ENCODE measurements around the gene RTN4RL2. TPM values are rescaled to one million over a fixed set of nuclear protein-coding genes. Genes with fewer than 3 reads are reported as not detected.
A peak's percentile ranks its signal among the peaks of the same experiment; 100 is the strongest.

RTN4RL2 gene
- total and polyA plus RNA-seq, 10 of the 15 experiments (the other 5 are each of a cell fraction or from before 2014, with no cell fraction given), result 0.14 to 1.1 (median 0.52) TPM; not detected in 4

DNA sequence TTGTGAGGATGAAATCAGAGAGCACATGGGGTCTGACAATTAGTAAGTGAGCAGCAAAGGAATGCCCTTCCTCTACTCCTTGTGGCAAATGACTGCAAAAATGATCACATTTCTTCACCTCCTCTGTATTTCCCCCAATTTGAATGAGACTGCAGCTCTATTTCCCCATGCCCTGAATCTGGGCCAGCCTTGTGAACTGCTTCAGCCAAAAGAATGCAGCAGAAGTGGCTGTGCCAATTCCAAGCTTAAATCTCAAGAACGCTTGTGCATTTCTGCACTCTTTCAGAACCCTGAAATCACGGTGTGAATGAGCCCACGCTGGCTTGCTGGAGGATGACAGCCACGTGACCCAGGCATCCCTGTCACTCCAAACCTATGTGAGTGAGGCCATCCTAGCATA is 43.3 kb upstream of the RTN4RL2 start:
- POLR2A ChIA-PET, result interaction anchor here (1.2 to 4.4 kb wide), 2 partner anchors 8 to 13 kb away, joined by 4 to 22 read pairs; no protein-coding TSS in a partner anchor

More for the DNA sequence above, 43.3 kb upstream of the RTN4RL2 start:
- no TSS peak for BruUV-seq (replicated peaks)
- WGBS (ENCODE audit: insufficient coverage, insufficient replicate concordance, low lambda C conversion rate, missing lambda C conversion rate), result 88% methylated on average over 4 of the region's 4 CpGs
- no peak overlapping the region for H3K27ac ChIP-seq (ENCODE audit: control insufficient read depth, insufficient read depth)
- no peak overlapping the region for H2AFZ ChIP-seq (ENCODE audit: control insufficient read depth, low read depth, low read length)
- 0 out of 3 replicates have a peak, but pooled peaks have one; percentile 10 for ATAC-seq
- DNase-seq (ENCODE audit: low read depth, low spot score), result no peak
- intact Hi-C loops (cut with micrococcal nuclease; ENCODE audit: unreplicated experiment), result no loop called here
- H3K4me1 ChIP-seq (ENCODE audit: control insufficient read depth, insufficient read depth, low read length), result peaks cover 22% of the 10 kb centered on the region
- ChIA-PET RAD21 (ENCODE audit: unreplicated experiment) (interaction anchor here (0.7 kb wide), 1 partner anchor 11 kb away, joined by 3 read pairs; no protein-coding TSS in a partner anchor), CTCF (interaction anchor here (0.9 to 2.0 kb wide), 6 partner anchors 9 to 71 kb away, joined by 3 to 6 read pairs (median 3); no protein-coding TSS in a partner anchor), SMC1A (ENCODE audit: uncharacterized antibody, unreplicated experiment) (interaction anchor here (1.1 kb wide), 1 partner anchor 9 kb away, joined by 3 read pairs; no protein-coding TSS in a partner anchor)
- peaks cover 36 to 71% of the 10 kb centered on the region in 2 experiments for H3K36me3 ChIP-seq (ENCODE audit: control insufficient read depth in 2 of 2, insufficient read depth in 2 of 2, low read length in 1 of 2)
- H3K9me3 ChIP-seq (replicated peaks; ENCODE audit: control insufficient read depth, insufficient read depth, low read length), result no peaks in the 10 kb centered on the region; the same call in 2 of the 3 replicates
- peaks cover 53% of the 10 kb centered on the region for H3K79me2 ChIP-seq (ENCODE audit: control insufficient read depth, insufficient read depth, low read length)
- H3K27me3 ChIP-seq (replicated peaks in 1 of 2; ENCODE audit: control insufficient read depth in 2 of 2, insufficient read depth in 2 of 2, low read length in 1 of 2), result no peaks in the 10 kb centered on the region
- no peak overlapping the region for H3K4me3 ChIP-seq
- no peak overlapping the region for H3K9ac ChIP-seq (ENCODE audit: control insufficient read depth, insufficient read depth, low read length)
- in situ Hi-C loops (cut with MboI), result no loop called here
- no peak for FAIRE-seq
- peaks cover 3% of the 10 kb centered on the region for H4K20me1 ChIP-seq (ENCODE audit: control insufficient read depth, insufficient read depth)
- no peak overlapping the region for H3K4me2 ChIP-seq (ENCODE audit: control insufficient read depth, insufficient read depth)
- no peak for TF ChIP-seq TCF3 (IDR thresholded peaks at IDR 0.05; ENCODE audit: borderline replicate concordance, insufficient read depth, low read depth, low read length)
- TF ChIP-seq, protein P1, sequence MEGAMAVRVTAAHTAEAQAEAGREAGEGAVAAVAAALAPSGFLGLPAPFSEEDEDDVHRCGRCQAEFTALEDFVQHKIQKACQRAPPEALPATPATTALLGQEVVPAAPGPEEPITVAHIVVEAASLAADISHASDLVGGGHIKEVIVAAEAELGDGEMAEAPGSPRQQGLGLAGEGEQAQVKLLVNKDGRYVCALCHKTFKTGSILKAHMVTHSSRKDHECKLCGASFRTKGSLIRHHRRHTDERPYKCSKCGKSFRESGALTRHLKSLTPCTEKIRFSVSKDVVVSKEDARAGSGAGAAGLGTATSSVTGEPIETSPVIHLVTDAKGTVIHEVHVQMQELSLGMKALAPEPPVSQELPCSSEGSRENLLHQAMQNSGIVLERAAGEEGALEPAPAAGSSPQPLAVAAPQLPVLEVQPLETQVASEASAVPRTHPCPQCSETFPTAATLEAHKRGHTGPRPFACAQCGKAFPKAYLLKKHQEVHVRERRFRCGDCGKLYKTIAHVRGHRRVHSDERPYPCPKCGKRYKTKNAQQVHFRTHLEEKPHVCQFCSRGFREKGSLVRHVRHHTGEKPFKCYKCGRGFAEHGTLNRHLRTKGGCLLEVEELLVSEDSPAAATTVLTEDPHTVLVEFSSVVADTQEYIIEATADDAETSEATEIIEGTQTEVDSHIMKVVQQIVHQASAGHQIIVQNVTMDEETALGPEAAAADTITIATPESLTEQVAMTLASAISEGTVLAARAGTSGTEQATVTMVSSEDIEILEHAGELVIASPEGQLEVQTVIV (IDR thresholded peaks at IDR 0.05; ENCODE audit: borderline replicate concordance, partially characterized antibody), result no peak
- no peak for TF ChIP-seq MYC (IDR thresholded peaks at IDR 0.05; ENCODE audit: insufficient read depth, insufficient read length, insufficient replicate concordance, low read length, severe bottlenecking)
- no peak for TF ChIP-seq NR2C2 (IDR thresholded peaks at IDR 0.05; ENCODE audit: borderline replicate concordance, control insufficient read depth, insufficient read length, low read depth)
- TF ChIP-seq, protein P2, sequence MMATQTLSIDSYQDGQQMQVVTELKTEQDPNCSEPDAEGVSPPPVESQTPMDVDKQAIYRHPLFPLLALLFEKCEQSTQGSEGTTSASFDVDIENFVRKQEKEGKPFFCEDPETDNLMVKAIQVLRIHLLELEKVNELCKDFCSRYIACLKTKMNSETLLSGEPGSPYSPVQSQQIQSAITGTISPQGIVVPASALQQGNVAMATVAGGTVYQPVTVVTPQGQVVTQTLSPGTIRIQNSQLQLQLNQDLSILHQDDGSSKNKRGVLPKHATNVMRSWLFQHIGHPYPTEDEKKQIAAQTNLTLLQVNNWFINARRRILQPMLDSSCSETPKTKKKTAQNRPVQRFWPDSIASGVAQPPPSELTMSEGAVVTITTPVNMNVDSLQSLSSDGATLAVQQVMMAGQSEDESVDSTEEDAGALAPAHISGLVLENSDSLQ (IDR thresholded peaks at IDR 0.05), result peak; percentile 12; the same call in 1 of the 2 replicates
- no peak for TF ChIP-seq NFYA (IDR thresholded peaks at IDR 0.05; ENCODE audit: borderline replicate concordance, low read depth, low read length)
- no peak for TF ChIP-seq SP1 (IDR thresholded peaks at IDR 0.05; ENCODE audit: low read depth, low read length)

All from GM12878 (cell line).